NCI-H748 (cell line): ENCODE results near the gene CKLF.

Experiments
- DNase-seq: peaks from one replicate; lab custom pipeline; 2025; ENCODE audit not compliant: unreplicated experiment; lab: John Stamatoyannopoulos, UW

CKLF gene

DNA sequence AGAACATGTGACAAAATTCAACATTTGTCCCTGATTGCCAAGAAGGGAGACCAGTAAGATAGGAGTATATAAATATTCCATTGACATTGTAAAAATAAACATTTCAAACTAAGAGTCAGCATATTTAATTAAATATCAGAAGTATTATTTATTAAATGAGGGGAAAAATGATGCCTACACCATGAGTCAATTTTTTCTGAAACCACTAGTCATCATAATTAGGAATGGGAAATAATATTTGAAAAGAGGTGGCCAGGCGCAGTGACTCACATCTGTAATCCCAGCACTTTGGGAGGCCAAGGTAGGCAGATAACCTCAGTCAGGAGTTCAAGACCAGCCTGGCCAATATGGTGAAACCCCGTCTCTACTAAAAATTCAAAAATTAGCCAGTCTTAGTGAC, 16.0 kb downstream of the CKLF start:
- no peak for DNase-seq

DNA sequence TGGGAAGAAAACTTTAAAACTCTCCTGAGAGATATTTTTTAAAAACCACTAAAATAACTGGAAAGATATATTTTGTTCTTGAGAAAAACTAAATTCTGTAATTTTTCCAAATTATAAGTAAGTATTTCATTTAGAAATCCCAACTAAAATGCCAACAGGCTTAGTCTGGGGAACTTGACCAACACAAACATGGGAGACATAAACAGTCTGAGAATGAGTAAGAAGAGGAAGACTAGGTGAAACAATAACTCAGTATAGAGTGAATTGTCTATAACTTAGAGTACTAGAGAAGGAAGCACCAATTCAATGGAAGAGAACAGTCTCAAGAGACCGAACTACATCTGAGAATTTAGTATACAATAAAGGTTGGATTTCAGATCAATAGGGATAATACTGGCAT, 16.8 kb downstream of the CKLF start:
- DNase-seq, result no peak

DNA sequence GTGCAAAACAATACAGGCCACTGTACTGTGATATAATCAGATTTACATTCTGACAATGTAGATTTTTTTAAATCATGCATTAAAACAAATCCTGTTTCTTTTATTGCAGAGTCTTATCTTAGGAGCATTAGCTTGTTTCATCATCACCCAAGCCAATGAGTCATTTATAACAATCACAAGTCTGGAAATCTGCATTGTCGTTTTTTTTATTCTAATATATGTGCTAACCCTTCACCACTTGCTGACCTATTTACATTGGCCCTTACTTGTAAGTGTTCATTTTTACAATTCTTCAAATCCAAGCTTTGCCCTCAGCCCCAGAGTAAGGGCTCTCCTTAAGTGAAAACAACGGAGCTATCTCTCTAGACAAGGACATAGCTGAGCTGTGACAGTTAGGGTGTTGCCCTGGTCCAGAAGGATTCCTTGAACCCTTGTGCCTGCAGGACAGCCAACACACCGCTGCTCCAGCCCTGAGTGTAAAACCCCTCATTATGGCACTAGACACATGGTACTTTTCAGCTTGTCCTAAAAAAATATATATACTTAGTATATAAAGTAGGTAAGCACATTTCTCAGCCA, 17.5 kb downstream of the CKLF start:
- no peak for DNase-seq

GRCh38 chr16:66572356-66572755, 20.0 kb downstream of the CKLF start:
- DNase-seq, result no peak

DNA sequence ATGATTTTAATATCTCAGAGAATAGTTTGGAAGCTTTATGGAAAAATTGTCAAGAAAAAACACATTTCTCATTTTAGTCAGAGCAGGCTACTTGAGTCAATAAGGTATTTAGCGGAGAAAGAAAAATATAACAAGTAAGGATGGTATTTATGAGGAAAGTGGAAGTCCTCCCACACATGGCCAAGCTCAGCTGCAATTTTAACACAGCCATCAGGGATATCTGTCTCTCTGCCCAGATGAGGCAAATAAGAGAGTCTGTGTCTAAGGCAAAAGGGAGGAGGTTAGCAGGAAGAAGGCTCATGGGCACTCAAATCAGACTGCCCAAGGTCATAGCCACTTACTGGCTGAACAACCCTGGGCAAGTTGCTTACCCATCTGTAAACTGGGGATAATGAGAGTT, 21.7 kb downstream of the CKLF start:
- DNase-seq, result no peak

GRCh38 chr16:66574531-66574930, 22.2 kb downstream of the CKLF start:
- DNase-seq, result no peak

GRCh38 chr16:66575060-66575459, 22.7 kb downstream of the CKLF start:
- DNase-seq, result no peak

GRCh38 chr16:66576296-66576695, 23.9 kb downstream of the CKLF start:
- no peak for DNase-seq

- DNase-seq, result peak; percentile 26
Observed at GRCh38 chr16:66578651-66579531, 26.5 kb downstream of the CKLF start, which contains the start of gene CMTM2. Gene CMTM2, plus strand, starts transcription at chr16:66579463. Its CDS starts 145 bp downstream, at chr16:66579608.

GRCh38 chr16:66580605-66581209, 28.3 kb downstream of the CKLF start:
- no peak for DNase-seq

DNA sequence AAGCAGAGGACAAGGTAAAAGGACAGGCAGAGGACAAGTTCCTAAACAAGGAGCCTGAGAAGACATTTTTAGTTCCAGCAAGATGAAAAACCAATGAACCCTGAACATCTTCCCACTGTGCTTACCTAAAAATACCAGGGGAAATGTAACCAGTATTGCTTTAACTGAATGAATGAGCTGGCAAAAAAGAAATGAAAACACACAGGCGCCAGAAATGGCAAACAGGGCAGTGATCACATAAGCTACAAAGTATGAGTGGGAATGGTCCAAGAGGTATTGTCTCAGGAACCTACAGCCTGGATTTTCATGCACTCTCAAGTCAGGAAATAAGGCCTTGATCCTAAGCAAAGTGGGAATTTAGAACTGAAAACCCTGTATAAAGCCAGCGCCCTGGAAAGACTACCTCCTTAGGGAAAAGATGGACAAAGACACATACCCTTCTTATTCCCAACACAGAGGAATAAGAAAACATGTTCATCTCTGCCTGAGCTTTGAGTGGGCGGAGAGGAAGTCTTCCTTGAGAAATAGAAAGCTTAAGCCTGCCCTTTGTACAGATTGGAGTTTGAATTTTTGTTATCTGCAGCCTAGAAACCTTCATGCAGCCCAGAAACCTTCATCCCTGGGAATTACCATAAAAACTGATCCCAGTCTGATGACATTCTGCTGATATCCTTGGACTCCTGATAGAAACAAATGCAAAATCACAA, 29.0 kb downstream of the CKLF start:
- no peak for DNase-seq

DNA sequence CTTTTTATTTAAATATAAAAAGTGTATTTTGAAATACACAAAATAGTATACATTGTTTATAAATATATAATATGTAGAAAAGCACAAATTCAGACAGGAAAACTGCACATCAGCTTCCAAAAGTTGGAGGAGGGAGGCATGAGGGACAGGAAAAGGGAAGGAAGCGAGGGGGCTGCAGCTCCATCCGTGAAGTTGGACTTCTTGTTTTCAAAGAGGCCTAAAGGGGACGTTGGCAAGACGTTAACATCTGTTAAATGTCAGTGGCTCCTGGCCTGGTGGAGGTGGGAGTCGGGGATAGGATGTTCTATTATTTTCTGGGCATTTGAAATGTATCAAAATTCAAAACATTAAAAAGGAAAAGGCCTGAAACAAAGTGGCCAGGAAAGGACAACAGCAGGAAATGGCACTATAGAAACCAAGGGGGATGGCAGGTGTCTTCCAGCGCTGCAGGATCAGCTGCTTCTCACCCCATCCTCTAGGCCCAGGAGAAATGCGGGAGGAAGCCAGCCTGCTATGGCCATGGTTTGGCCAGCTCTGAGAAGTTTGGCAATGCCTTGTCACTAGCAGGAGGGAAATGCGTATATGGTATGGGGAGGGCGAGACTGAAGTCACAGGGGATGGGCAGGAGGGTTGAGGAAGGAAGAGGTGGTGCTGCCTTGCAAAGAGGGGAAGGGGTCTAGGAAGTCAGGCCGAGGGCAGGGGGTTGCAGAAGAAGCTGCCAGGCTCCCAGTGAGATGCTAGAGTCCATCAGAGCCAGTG, 33.3 kb downstream of the CKLF start:
- no peak for DNase-seq

DNA sequence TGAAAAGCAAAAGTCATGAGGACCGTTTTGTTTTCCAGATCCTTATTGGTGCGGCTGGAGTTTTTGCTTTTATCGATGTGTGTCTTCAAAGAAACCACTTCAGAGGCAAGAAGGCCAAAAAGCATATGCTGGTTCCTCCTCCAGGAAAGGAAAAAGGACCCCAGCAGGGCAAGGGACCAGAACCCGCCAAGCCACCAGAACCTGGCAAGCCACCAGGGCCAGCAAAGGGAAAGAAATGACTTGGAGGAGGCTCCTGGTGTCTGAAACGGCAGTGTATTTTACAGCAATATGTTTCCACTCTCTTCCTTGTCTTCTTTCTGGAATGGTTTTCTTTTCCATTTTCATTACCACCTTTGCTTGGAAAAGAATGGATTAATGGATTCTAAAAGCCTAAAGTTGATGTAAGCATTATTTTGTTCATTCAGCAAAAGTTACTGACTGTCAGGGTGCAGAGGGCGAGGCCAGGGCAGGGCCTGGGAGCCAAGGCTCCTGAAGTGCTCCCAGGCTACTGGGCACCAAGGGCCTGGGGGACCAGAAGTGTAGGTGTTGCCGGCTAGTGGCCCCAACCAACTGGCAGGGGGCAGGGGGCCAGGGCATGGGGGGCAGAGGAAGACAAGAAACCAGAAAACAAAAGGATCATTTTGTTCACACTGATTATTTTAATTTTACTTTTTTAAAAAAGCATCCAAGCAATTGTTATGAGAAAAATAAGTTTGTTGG, 35.7 kb downstream of the CKLF start:
- no peak for DNase-seq

- DNase-seq, result no peak
Observed at GRCh38 chr16:66588981-66589713, 36.8 kb downstream of the CKLF start.

DNA sequence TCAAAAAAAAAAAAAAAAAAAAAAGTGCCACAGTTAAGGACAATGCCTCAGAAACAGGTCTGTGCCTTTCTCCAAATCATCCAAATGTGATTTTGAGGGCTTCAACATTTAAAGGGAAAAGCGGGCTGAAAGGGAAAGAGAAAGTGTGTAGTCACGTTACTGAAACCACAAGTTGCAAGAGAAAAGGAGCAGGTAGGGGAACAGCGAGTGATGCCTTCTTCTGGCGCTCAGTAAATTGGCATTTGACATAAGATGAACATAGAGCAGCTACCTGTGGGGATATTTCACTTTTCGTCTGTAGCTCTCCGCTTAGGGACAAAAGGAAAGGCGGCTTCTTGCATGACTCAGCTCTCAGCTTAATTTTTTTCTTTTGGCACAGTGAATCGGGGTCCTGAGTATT, 37.9 kb downstream of the CKLF start:
- no peak for DNase-seq

DNA sequence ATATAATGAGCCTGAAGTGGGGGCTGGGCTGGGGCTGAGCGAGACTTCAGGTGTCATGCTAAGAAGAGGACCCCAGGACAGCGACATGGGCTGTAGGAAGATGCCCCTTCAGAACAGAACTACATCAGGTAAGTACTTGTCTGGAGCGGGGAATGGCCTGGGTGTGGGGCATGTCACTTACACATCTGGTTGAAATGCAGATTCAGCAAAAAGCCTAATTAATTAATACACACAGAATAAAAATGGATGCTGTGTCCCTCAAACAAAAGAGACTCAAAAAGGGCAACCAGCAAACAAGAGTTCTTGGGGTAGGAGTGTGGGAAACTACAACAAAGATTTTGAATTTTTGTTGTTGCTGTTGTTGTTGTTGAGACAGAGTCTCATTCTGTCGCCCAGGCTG, 38.6 kb downstream of the CKLF start:
- DNase-seq, result no peak

DNA sequence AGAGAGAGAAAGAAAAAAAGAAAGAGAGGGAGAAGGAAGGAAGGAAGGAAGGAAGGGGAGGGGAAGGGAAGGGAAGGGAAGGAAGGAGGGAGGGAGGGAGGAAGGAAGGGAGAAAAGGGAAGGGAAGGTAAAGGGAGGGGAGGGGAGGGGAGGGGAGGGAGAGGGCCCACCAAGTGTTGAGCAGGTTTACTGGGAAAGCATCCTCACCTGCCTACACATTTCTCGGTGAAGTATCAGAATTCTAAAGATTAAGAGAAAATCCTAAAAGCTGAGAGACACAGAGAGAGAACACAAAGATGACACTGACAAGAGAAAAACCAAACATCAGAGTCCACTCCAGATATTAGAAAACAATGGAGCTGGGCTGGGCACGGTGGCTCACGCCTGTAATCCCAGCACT, 39.9 kb downstream of the CKLF start:
- no peak for DNase-seq

- no peak for DNase-seq
Observed at GRCh38 chr16:66592814-66593213, 40.4 kb downstream of the CKLF start.

- no peak for DNase-seq
Observed at GRCh38 chr16:66594739-66595138, 42.4 kb downstream of the CKLF start.
